ENCODE results near the gene HSF2BP.
"Not testable (repeated sequence)": the region's sequence is repeated elsewhere in the genome, so short reads cannot be mapped to it uniquely, and the experiment has no call there.

The HSF2BP gene

DNA sequence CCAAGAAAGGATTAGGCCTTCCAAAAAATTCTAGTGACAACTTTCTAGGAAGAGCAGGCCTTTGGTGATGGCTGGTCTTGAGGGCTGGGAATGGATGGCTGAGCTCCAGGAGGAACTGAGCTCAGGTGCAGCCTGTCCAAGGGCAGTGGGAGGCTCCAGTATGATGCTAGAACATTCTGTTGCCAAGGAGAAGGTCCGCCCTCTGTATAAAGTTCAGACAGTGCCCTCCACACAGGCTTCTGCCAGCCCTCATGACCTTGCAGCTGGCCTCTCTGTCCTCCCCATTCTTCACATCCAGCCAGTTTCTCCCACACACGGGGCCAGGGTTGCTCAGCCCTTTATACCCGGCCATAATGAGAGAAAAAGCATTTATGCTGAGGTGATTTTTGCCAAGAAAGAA, 146.3 kb downstream of the HSF2BP start:
- DNase-seq, result not testable (repeated sequence)

- not testable (repeated sequence) for DNase-seq
These were observed 148.1 kb downstream of the HSF2BP start for GRCh38 chr21:43511209-43511608.

- not testable (repeated sequence) for DNase-seq
These were observed 148.6 kb downstream of the HSF2BP start for GRCh38 chr21:43510669-43511068.

DNA sequence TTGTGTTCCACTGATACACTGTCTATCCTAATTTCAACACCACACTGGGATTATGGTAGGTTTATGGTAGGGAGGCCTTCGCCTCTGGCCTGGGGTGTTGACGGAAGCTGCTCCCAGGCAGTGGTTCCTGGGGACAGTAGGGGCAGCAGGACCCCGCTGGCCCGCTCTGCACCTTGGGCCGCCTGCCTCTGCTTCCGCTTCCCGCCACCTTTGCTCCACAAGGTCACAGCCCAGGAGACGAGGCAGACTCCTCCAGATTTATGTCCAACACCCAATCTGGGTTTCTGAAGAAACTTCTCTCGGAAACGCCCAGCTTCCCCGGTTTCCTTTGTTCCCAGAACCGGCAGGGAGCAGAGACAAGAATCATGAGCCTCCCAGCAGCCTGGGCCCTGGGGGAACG, 155.4 kb downstream of the HSF2BP start:
- DNase-seq, result not testable (repeated sequence)

DNA sequence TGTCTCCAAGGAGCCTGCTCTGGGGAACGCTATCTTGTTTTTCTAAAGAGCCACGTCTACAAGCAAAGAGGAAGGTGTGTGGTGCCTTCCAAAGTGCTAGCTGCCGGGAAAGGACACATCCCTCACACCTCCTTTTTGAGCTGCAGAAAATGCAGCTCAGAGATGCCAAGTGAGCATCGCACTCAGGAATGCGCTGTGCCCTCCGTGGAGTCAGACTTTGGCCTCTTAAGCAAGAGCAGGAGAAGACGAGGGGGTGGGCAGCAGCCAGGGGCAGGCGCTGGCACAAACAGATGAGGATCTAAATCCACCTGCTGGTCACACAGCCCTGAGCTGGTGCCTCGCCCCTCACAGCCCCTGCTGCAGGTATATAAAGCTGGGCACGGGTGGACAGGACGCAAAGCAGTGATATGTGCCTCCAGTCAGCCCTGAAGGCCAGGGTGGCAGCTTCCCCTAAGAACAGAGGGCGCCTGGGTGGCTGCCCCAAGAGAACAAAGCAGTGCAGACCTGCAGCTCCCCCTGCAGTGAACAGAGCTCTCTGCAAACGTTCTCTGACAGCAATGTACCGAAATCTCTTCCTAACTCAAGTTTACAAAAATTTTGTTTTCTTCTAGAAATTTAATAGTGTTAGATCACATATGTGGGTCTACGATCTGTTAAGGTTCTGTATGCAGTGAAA, 156.1 kb downstream of the HSF2BP start:
- not testable (repeated sequence) for DNase-seq

DNA sequence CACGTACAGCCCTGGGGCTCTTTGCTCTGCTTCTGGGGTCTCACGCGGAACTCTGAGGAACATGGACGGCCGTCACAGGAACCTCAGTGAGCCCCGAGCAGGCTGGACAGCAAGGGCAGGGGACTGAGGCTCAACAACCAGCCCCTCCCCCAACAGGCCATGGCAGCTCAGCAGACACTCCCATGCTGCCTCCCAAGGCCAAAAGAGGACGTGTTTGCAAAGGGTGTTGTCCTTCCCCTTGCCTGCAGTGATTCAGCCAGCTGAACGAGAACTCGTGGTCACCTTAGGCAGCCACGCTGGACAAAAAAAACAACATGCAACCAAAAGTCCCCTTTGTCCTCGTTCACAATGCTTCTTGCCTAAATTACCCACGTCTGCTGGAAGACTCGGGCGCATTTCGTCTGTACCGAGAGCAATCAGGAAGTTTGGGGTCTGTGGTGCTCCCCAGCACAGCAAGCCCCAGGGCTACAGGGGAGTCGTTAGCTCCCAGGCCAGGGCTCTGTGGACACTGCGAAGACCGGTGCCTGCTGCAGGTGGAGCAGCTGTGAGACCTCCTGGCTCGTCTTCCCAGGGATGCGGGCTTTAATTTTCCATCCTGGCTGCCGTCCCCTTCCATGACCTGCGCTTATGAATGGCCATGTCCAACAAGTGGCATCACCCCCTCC, 156.7 kb downstream of the HSF2BP start:
- not testable (repeated sequence) for DNase-seq

DNA sequence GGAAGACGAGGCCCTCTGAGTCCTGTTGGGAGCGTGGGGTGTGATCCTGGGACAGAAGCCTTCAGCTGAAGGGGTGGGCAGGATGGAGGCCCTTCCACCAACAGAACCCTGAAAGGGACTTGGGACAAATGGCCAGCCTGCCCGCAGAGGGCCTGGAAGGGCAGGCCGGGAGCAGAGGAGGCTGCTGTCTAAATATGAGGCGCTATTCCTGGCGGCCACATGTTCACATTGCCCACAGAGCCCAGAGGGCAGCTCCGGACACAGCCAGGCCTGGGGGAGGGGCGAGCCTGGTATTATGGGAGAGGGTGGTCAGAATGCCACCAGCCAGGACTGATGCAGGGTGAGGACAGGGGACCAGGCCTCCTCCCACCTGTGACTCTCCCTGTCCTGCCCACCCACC, 160.4 kb downstream of the HSF2BP start:
- not testable (repeated sequence) for DNase-seq

DNA sequence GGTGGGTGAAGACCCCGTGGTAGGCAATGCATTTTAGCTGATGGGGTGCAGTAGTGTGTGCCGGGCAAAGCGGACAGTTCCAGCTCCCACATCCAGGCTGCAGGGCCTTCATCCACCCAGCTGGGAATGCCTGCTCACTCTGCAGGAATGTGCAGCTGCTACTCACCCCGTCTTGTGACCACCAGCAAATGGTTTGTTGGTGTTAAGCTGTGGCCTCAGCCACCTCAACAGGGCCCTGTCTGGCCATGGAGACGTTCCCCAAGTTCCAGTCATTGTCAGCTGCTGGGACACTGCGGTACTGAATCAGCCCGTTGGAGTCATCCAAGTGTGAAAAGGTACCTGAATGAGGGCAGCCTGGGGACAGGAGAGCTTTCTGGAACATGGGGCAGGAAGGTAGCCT, 161.2 kb downstream of the HSF2BP start:
- not testable (repeated sequence) for DNase-seq

DNA sequence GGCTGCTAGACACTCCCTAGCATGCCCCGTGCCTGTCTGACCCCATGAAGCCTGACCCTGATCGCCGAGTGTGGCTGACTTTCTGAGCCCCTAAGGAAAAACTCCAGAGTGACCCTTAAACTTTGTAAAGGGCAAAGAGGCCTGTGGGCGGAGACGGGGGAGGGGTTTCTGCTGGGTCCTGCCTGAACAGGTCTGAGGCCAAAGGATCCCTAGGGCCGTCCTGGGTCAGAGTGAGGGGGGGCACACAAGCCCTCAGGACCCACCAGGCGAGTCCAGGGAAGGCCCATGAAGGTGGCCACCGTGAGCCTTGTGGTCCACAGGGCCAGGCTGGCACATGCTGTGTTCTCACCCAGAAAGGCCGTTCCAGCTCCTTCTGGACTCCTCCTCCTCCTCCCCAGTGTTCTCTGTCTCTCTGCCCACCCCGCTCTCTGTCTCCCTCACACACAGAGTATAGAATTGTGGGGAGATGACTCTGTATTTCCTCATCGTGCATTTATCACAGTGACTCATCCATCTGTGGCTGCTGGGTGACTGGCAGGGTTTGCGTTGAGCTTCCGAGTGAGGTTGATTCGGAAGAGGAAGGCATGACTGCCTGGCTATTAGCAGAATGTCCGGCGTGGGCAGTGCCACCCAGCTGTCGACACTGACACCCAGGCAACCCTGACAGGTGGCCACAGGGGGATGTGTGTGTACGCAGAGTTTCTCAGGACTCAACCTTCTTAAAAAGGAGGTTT, 164.8 kb downstream of the HSF2BP start:
- DNase-seq, result not testable (repeated sequence)

- DNase-seq, result not testable (repeated sequence)
These were observed 165.8 kb downstream of the HSF2BP start for GRCh38 chr21:43493471-43493870.

DNA sequence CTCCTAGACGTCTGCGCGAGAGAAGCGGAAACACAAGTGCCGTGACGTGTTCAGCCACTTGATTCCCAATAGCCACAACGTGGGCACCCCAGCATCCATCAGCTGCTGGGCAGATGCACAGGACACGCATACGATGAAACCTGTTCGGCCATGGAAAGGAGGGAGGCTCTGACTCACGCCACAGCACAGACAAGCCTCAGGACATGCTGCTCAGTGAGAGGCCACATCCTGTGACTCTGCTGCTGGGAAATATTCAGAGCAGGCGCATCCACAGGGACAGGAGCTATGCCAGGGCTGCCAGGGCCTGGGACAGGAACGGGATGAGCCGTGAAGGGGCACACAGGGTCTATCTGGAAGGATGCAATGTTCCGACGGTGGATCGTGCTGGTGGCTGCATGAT, 171.1 kb downstream of the HSF2BP start:
- not testable (repeated sequence) for DNase-seq

GRCh38 chr21:43486051-43486450, 173.2 kb downstream of the HSF2BP start:
- DNase-seq, result not testable (repeated sequence)

GRCh38 chr21:43485016-43485415, 174.3 kb downstream of the HSF2BP start:
- not testable (repeated sequence) for DNase-seq

DNA sequence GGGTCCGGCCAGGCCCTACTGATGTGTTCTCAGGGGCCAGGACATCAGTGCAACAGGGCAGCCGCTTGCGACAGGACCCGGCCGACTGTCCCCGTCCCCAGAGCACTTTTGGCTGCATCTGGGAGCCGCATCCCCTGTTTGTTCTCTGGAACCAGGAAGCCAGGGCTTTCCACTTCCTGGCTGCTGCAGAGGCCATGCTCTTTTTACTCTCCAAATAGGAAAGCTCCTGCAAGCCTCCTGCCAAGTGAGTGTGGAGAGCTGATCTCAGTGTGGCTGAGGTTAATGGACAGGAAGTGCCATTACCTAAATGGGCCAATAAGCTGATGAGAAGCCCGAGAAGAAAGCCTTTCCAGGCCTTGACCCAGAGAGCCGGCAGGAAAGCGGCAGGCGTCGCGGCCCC, 180.1 kb downstream of the HSF2BP start:
- DNase-seq, result not testable (repeated sequence)
